ENCODE data around the gene ZNF423.

- TF ChIP-seq YY1 (IDR thresholded peaks at IDR 0.05; ENCODE audit: insufficient read depth, insufficient read length), result no peak
- TF ChIP-seq ZNF274 (IDR thresholded peaks at IDR 0.05; ENCODE audit: low read depth, low read length), result no peak
- no peak for TF ChIP-seq SUZ12 (IDR thresholded peaks at IDR 0.05; ENCODE audit: extremely low read depth, insufficient read depth, insufficient read length)
Measured at GRCh38 chr16:49725651-49726050, 130.3 kb downstream of the ZNF423 start.
